ENCODE results near the gene ALK. TPM values are rescaled to one million over a fixed set of nuclear protein-coding genes. Genes with fewer than 3 reads are reported as not detected.

Gene ALK
- polyA plus RNA-seq, 3 donors: not detected

DNA sequence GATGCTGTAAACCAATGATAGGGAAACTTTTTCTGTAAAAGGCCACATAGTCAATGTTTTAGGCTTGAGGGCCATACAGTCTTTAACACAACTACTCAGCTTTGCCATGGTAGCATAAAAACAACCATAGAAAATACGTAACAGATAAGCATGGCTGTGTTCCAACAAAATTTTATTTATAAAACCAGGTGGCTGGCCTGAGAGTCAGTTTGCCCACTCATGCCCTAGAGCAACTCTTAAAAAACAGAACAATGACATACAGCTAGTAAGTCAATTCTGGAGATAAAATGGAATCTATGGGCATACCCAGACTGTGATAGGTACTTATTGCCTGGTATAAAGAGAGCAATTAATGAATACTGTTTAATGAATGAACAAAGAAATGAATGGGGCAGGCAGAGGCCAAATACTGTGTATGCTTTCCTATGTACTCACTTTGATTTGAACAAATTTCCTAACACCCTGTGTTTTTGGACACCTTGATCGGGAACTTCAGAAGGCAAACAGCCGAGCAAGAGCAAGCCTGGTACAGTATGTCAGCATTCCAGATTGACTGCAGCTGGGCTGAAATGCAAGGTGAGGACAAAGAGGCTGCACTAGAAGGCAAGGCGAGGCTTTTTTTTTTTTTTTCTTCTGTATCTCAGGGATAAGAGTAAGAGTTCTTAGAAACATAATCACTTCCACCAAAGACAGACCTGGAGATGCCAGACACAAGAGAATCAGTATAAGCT, 490.8 kb downstream of the ALK start:
- intact Hi-C loops (cut with micrococcal nuclease): no loop called here
- no peaks in the 10 kb centered on the region for H3K36me3 ChIP-seq (replicated peaks in 1 of 2; ENCODE audit: control insufficient read depth in 1 of 2, insufficient read depth in 2 of 2, low read length in 2 of 2)
- H3K27ac ChIP-seq (ENCODE audit: low read depth in 1 of 2, low read length in 2 of 2): no peak overlapping the region
- no peaks in the 10 kb centered on the region for H4K20me1 ChIP-seq (ENCODE audit: insufficient read depth, low read length)
- DNase-seq: no peak
- Mint-ChIP-seq H3K36me3 (no peaks in the 10 kb centered on the region), H3K27ac (no peak overlapping the region), H3K9me3 (peaks cover 0 to 13% (median 6%) of the 10 kb centered on the region in 7 donors), H3K4me3 (no peak overlapping the region), H3K4me1 (no peaks in the 10 kb centered on the region), H3K27me3 (ENCODE audit: low read depth in 3 of 3) (peaks cover 0 to 1% (median 0%) of the 10 kb centered on the region in 3 donors)
- no peak for TF ChIP-seq CTCF (IDR thresholded peaks at IDR 0.05)
- H3K27me3 ChIP-seq (ENCODE audit: control insufficient read depth in 2 of 2, insufficient read depth in 2 of 2, low read length in 2 of 2): no peaks in the 10 kb centered on the region
- no peaks in the 10 kb centered on the region for H3K4me1 ChIP-seq (ENCODE audit: control insufficient read depth in 1 of 2, insufficient read depth in 2 of 2, low read length in 2 of 2)
- H3K9ac ChIP-seq (ENCODE audit: insufficient read depth, low read length, poor library complexity, severe bottlenecking): no peak overlapping the region
- H3K4me2 ChIP-seq (replicated peaks; ENCODE audit: extremely low read depth, low read length, poor library complexity, severe bottlenecking): no peak overlapping the region
- H3K4me3 ChIP-seq (replicated peaks in 1 of 3; ENCODE audit: low read depth in 2 of 3, low read length in 3 of 3): no peak overlapping the region
- 100% methylated on average over 2 of the region's 4 CpGs for WGBS (ENCODE audit: insufficient coverage)
- H2AFZ ChIP-seq (ENCODE audit: insufficient read depth, low read depth, low read length, poor library complexity, severe bottlenecking): no peak overlapping the region
- no peaks in the 10 kb centered on the region for H3K79me2 ChIP-seq (ENCODE audit: insufficient read depth, low read length)
- no peaks in the 10 kb centered on the region for H3K9me3 ChIP-seq (replicated peaks in 1 of 2; ENCODE audit: control insufficient read depth in 1 of 2, insufficient read depth in 1 of 2, low read length in 2 of 2)

DNA sequence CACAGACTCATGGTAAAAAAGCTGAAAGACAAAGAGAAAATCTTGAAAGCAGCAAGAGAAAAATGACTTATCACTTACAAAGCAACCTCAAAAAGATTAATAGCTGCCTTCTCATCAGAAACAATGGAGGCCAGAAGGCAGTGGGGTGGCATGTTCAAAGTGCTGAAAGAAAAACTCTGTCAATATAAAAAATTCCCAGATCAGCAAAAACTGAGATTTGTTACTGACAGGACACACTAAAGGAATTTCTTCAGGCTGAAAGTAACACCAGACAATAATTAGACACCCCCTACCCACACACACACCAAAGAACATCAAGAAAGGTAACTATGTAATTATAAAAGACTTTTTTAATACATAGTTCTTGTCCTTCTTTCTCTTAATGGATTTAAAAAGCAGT, 495.0 kb downstream of the ALK start:
- peaks cover 0 to 7% (median 6%) of the 10 kb centered on the region in 7 donors for H3K9me3 Mint-ChIP-seq

More for the DNA sequence above, 495.0 kb downstream of the ALK start:
- TF ChIP-seq CTCF (IDR thresholded peaks at IDR 0.05): no peak
- H3K4me3 Mint-ChIP-seq: no peak overlapping the region
- peaks cover 6% of the 10 kb centered on the region for H3K4me1 Mint-ChIP-seq
- no peak overlapping the region for H3K4me2 ChIP-seq (replicated peaks; ENCODE audit: extremely low read depth, low read length, poor library complexity, severe bottlenecking)
- H3K79me2 ChIP-seq (ENCODE audit: insufficient read depth, low read length): no peaks in the 10 kb centered on the region
- H3K27ac ChIP-seq (ENCODE audit: low read depth in 1 of 2, low read length in 2 of 2): no peak overlapping the region
- no peak overlapping the region for H3K9ac ChIP-seq (ENCODE audit: insufficient read depth, low read length, poor library complexity, severe bottlenecking)
- H3K36me3 ChIP-seq (replicated peaks in 1 of 2; ENCODE audit: control insufficient read depth in 1 of 2, insufficient read depth in 2 of 2, low read length in 2 of 2): no peaks in the 10 kb centered on the region
- no peaks in the 10 kb centered on the region for H3K27me3 ChIP-seq (ENCODE audit: control insufficient read depth in 2 of 2, insufficient read depth in 2 of 2, low read length in 2 of 2)
- no peaks in the 10 kb centered on the region for H4K20me1 ChIP-seq (ENCODE audit: insufficient read depth, low read length)
- peaks cover 0 to 4% (median 0%) of the 10 kb centered on the region in 3 donors for H3K27me3 Mint-ChIP-seq (ENCODE audit: low read depth in 3 of 3)
- DNase-seq: no peak
- H3K27ac Mint-ChIP-seq: no peak overlapping the region
- peaks cover 3 to 7% of the 10 kb centered on the region in 2 donors for H3K4me1 ChIP-seq (ENCODE audit: control insufficient read depth in 1 of 2, insufficient read depth in 2 of 2, low read length in 2 of 2)
- H2AFZ ChIP-seq (ENCODE audit: insufficient read depth, low read depth, low read length, poor library complexity, severe bottlenecking): no peak overlapping the region
- H3K36me3 Mint-ChIP-seq: no peaks in the 10 kb centered on the region
- intact Hi-C loops (cut with micrococcal nuclease): no loop called here
- no peak overlapping the region for H3K4me3 ChIP-seq (replicated peaks in 1 of 3; ENCODE audit: low read depth in 2 of 3, low read length in 3 of 3)
- H3K9me3 ChIP-seq (replicated peaks in 1 of 2; ENCODE audit: control insufficient read depth in 1 of 2, insufficient read depth in 1 of 2, low read length in 2 of 2): no peaks in the 10 kb centered on the region

Data from CD14-positive monocyte (primary cell).